Hepatocyte (in vitro differentiated cells): Measurements from ENCODE around the gene TOR1AIP1.

Experiments used
- EZH2 ChIP-seq: fragments of 200-600 bp; sonication (generic); IDR thresholded peaks from 2 replicates; pipeline ENCODE4 v1.6.1; 2016; ENCODE audit warnings: antibody characterized with exemption, mild to moderate bottlenecking, borderline replicate concordance
- EZH2phosphoT487 ChIP-seq: fragments of 200-600 bp; sonication (generic); IDR thresholded peaks from one replicate; pipeline ENCODE4 v1.6.1; 2018; ENCODE audit warnings: antibody characterized with exemption, mild to moderate bottlenecking, low read depth, moderate library complexity; ENCODE audit not compliant: unreplicated experiment, severe bottlenecking
- TF ChIP-seq, protein P1 (sequence below): fragments of 200-600 bp; sonication (generic); IDR thresholded peaks from 2 replicates; pipeline ENCODE4 v1.5.1; 2016; ENCODE audit warnings: antibody characterized with exemption, mild to moderate bottlenecking; ENCODE audit not compliant: poor library complexity

DNA sequence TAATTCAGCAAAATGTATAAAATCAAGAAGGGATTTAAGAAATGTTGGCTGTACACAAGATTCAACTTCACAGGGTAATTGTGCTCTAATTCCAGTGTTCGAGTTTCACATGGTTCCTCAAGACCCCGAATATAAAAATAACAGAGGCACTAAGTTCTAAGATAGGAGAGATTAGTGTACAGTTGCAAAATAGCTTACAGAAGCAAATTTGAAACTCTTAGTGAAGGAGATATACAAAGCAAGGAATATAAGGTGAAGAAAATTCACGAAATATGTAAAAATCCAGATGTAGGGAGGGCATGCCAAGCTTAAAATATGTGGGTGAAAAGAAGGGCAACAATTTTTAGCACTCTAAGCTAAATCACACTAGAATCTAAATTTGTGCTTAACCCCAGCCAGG lies 33.9 kb upstream of the TOR1AIP1 start:
- TF ChIP-seq, protein P1, sequence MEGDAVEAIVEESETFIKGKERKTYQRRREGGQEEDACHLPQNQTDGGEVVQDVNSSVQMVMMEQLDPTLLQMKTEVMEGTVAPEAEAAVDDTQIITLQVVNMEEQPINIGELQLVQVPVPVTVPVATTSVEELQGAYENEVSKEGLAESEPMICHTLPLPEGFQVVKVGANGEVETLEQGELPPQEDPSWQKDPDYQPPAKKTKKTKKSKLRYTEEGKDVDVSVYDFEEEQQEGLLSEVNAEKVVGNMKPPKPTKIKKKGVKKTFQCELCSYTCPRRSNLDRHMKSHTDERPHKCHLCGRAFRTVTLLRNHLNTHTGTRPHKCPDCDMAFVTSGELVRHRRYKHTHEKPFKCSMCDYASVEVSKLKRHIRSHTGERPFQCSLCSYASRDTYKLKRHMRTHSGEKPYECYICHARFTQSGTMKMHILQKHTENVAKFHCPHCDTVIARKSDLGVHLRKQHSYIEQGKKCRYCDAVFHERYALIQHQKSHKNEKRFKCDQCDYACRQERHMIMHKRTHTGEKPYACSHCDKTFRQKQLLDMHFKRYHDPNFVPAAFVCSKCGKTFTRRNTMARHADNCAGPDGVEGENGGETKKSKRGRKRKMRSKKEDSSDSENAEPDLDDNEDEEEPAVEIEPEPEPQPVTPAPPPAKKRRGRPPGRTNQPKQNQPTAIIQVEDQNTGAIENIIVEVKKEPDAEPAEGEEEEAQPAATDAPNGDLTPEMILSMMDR = no peak
- TF ChIP-seq EZH2phosphoT487 (no peak), EZH2 (no peak)
